ENCODE data around the gene RAB38.

Gene RAB38

DNA sequence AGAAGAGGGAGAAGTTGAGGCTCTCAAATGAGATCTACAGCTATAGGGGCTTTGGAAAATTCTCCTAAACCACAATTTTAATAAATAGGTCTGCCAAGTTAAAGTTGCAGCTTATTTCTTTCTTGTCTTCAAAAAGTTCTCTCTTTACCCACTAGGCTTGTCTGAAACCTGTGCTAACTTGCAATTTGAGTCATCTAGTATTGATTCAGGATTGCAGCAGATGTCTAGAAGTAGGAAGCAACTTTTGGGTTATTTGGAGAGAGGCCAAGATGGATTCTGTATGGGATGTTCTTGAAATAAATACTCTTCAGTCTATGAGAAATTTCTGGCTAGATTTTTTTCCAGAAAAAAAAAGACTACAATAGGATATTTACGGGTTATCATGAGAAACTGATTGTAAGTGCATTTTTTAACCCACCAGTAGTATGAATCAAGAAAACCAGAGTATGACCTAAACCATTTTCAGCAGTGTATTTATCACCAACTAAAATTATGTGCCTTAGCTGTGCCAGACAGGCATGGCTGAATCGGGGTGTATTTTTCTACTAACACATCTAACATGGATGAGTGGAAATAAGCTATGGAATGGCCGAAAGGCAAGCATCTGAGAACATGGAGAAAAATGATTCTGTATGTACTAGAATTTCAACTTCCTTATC is 4.9 kb upstream of the RAB38 start (continued):
- TF ChIP-seq ZNF211 (tag by site-specific recombination; IDR thresholded peaks at IDR 0.05; ENCODE audit: low read depth) (no peak), ZIC2 (tag by site-specific recombination; IDR thresholded peaks at IDR 0.05) (no peak), ZNF362 (tag by site-specific recombination; IDR thresholded peaks at IDR 0.05) (no peak)
- TF ChIP-seq, protein P1, sequence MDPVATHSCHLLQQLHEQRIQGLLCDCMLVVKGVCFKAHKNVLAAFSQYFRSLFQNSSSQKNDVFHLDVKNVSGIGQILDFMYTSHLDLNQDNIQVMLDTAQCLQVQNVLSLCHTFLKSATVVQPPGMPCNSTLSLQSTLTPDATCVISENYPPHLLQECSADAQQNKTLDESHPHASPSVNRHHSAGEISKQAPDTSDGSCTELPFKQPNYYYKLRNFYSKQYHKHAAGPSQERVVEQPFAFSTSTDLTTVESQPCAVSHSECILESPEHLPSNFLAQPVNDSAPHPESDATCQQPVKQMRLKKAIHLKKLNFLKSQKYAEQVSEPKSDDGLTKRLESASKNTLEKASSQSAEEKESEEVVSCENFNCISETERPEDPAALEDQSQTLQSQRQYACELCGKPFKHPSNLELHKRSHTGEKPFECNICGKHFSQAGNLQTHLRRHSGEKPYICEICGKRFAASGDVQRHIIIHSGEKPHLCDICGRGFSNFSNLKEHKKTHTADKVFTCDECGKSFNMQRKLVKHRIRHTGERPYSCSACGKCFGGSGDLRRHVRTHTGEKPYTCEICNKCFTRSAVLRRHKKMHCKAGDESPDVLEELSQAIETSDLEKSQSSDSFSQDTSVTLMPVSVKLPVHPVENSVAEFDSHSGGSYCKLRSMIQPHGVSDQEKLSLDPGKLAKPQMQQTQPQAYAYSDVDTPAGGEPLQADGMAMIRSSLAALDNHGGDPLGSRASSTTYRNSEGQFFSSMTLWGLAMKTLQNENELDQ (tag by site-specific recombination; IDR thresholded peaks at IDR 0.05; ENCODE audit: low read depth): no peak
- TF ChIP-seq, protein P2, sequence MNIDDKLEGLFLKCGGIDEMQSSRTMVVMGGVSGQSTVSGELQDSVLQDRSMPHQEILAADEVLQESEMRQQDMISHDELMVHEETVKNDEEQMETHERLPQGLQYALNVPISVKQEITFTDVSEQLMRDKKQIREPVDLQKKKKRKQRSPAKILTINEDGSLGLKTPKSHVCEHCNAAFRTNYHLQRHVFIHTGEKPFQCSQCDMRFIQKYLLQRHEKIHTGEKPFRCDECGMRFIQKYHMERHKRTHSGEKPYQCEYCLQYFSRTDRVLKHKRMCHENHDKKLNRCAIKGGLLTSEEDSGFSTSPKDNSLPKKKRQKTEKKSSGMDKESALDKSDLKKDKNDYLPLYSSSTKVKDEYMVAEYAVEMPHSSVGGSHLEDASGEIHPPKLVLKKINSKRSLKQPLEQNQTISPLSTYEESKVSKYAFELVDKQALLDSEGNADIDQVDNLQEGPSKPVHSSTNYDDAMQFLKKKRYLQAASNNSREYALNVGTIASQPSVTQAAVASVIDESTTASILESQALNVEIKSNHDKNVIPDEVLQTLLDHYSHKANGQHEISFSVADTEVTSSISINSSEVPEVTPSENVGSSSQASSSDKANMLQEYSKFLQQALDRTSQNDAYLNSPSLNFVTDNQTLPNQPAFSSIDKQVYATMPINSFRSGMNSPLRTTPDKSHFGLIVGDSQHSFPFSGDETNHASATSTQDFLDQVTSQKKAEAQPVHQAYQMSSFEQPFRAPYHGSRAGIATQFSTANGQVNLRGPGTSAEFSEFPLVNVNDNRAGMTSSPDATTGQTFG (tag by site-specific recombination; IDR thresholded peaks at IDR 0.05; ENCODE audit: borderline replicate concordance): no peak

DNA sequence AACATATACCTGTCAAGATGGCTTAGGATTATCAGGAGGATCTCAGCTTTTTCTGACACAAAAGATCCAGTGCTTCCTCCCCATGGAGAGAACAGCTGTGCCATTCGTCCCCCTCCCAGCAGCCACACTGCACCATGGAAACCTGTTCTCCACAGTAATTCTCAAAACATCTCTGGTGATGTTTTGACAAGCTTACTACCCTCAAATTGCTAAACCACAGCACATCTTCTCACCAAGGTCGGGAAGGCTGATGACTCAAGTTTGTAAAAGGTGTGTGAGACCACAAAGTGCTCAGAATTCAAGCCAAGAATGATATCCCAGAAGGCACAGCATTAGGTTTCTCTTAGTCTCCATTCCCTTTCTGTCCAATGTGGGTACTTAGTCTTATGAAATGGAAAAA is 3.9 kb upstream of the RAB38 start:
- H3K9me3 ChIP-seq (ENCODE audit: control insufficient read depth, insufficient read depth, low read depth, low read length): no peaks in the 10 kb centered on the region
- H3K27ac ChIP-seq (ENCODE audit: extremely low read depth, low read depth, low read length): no peak overlapping the region
- no peak overlapping the region for H3K4me3 ChIP-seq (ENCODE audit: low read depth, low read length)
- no peaks in the 10 kb centered on the region for H3K36me3 ChIP-seq (ENCODE audit: control insufficient read depth in 2 of 2, insufficient read depth in 1 of 2, low read length in 2 of 2)
- H3K4me1 ChIP-seq (ENCODE audit: control insufficient read depth, insufficient read depth, low read length): peaks cover 4% of the 10 kb centered on the region
- TF ChIP-seq ZNF350 (tag by site-specific recombination; IDR thresholded peaks at IDR 0.05): no peak
- TF ChIP-seq MZF1 (tag by site-specific recombination; IDR thresholded peaks at IDR 0.05; ENCODE audit: borderline replicate concordance): no peak
- TF ChIP-seq, protein P3, sequence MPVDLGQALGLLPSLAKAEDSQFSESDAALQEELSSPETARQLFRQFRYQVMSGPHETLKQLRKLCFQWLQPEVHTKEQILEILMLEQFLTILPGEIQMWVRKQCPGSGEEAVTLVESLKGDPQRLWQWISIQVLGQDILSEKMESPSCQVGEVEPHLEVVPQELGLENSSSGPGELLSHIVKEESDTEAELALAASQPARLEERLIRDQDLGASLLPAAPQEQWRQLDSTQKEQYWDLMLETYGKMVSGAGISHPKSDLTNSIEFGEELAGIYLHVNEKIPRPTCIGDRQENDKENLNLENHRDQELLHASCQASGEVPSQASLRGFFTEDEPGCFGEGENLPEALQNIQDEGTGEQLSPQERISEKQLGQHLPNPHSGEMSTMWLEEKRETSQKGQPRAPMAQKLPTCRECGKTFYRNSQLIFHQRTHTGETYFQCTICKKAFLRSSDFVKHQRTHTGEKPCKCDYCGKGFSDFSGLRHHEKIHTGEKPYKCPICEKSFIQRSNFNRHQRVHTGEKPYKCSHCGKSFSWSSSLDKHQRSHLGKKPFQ (tag by site-specific recombination; IDR thresholded peaks at IDR 0.05): no peak
- TF ChIP-seq REPIN1 (tag by site-specific recombination; IDR thresholded peaks at IDR 0.05; ENCODE audit: low read depth): no peak
- no peak for TF ChIP-seq ZNF366 (tag by site-specific recombination; conservative IDR thresholded peaks at IDR 0.05)
- TF ChIP-seq ZXDB (tag by site-specific recombination; IDR thresholded peaks at IDR 0.05): no peak
- TF ChIP-seq, protein P4, sequence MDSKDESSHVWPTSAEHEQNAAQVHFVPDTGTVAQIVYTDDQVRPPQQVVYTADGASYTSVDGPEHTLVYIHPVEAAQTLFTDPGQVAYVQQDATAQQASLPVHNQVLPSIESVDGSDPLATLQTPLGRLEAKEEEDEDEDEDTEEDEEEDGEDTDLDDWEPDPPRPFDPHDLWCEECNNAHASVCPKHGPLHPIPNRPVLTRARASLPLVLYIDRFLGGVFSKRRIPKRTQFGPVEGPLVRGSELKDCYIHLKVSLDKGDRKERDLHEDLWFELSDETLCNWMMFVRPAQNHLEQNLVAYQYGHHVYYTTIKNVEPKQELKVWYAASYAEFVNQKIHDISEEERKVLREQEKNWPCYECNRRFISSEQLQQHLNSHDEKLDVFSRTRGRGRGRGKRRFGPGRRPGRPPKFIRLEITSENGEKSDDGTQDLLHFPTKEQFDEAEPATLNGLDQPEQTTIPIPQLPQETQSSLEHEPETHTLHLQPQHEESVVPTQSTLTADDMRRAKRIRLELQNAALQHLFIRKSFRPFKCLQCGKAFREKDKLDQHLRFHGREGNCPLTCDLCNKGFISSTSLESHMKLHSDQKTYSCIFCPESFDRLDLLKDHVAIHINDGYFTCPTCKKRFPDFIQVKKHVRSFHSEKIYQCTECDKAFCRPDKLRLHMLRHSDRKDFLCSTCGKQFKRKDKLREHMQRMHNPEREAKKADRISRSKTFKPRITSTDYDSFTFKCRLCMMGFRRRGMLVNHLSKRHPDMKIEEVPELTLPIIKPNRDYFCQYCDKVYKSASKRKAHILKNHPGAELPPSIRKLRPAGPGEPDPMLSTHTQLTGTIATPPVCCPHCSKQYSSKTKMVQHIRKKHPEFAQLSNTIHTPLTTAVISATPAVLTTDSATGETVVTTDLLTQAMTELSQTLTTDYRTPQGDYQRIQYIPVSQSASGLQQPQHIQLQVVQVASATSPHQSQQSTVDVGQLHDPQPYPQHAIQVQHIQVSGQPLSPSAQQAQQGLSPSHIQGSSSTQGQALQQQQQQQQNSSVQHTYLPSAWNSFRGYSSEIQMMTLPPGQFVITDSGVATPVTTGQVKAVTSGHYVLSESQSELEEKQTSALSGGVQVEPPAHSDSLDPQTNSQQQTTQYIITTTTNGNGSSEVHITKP (tag by site-specific recombination; IDR thresholded peaks at IDR 0.05): no peak
- TF ChIP-seq AEBP2 (tag by site-specific recombination; IDR thresholded peaks at IDR 0.05; ENCODE audit: borderline replicate concordance): no peak
- no peak for TF ChIP-seq ZBTB8A (tag by site-specific recombination; IDR thresholded peaks at IDR 0.05)
- no peak for TF ChIP-seq ZNF501 (tag by site-specific recombination; IDR thresholded peaks at IDR 0.05)
- TF ChIP-seq ZNF596 (tag by site-specific recombination; IDR thresholded peaks at IDR 0.05): no peak
- TF ChIP-seq SP3 (tag by site-specific recombination; IDR thresholded peaks at IDR 0.05): no peak
- no peak for TF ChIP-seq ZNF426 (tag by site-specific recombination; IDR thresholded peaks at IDR 0.05)
- TF ChIP-seq ZNF138 (tag by site-specific recombination; IDR thresholded peaks at IDR 0.05; ENCODE audit: borderline replicate concordance): no peak
- no peak for TF ChIP-seq TCF7L2 (IDR thresholded peaks at IDR 0.05; ENCODE audit: borderline replicate concordance, low read depth, low read length)
- TF ChIP-seq ZFP3 (tag by site-specific recombination; IDR thresholded peaks at IDR 0.05; ENCODE audit: low read depth): no peak
- no peak for TF ChIP-seq ZNF626 (tag by site-specific recombination; IDR thresholded peaks at IDR 0.05)
- TF ChIP-seq ZNF677 (tag by site-specific recombination; IDR thresholded peaks at IDR 0.05): no peak
- ChIA-PET POLR2A (no interaction called here), CTCF (no interaction called here)

All from HEK293 (cell line).